Activated T-helper 17 cell treated with anti-CD3 and anti-CD28 coated beads, Interleukin-2, amount 50 U/mL, for 72 hours (primary cell): ENCODE measurements around the gene TMEM45A. TPM values are rescaled to one million over a fixed set of nuclear protein-coding genes. Genes with fewer than 3 reads are reported as not detected.
"Not testable (repeated sequence)": the region's sequence is repeated elsewhere in the genome, so short reads cannot be mapped to it uniquely, and the experiment has no call there.

Experiments used
- ATAC-seq: fragments of 150-1000 bp; cut with Tn5 transposase; replicated peaks from 2 replicates; pipeline ENCODE4 v1.10.0; 2021; ENCODE audit warnings: mild to moderate bottlenecking, moderate library complexity
- H3K27ac Mint-ChIP-seq: one replicate; pipeline ENCODE4 v1.8.0; 2022; ENCODE audit warnings: mixed read lengths
- H3K27me3 Mint-ChIP-seq: one replicate; pipeline ENCODE4 v1.8.0; 2022; ENCODE audit warnings: mixed read lengths
- H3K36me3 Mint-ChIP-seq: one replicate; pipeline ENCODE4 v1.8.0; 2022; ENCODE audit warnings: low read depth, mild to moderate bottlenecking, mixed read lengths
- H3K4me1 Mint-ChIP-seq: one replicate; pipeline ENCODE4 v1.8.0; 2022; ENCODE audit warnings: mixed read lengths
- H3K4me3 Mint-ChIP-seq: one replicate; pipeline ENCODE4 v1.8.0; 2022; ENCODE audit warnings: mild to moderate bottlenecking, mixed read lengths
- H3K9me3 Mint-ChIP-seq: one replicate; pipeline ENCODE4 v1.8.0; 2022; ENCODE audit warnings: mixed read lengths
- total RNA-seq, 2 donors: library from RNA; stranded (reverse); gene quantifications; one replicate each; pipeline ENCODE4 v1.2.3, GENCODE V29; 2022

Gene TMEM45A
- total RNA-seq, 2 donors from 2014 or later, result 2.4 to 26.0 TPM

GRCh38 chr3:100536093-100536492 lies 43.7 kb downstream of the TMEM45A start:
- no peaks in the 10 kb centered on the region for H3K4me1 Mint-ChIP-seq

GRCh38 chr3:100537646-100538338 lies 45.4 kb downstream of the TMEM45A start:
- Mint-ChIP-seq H3K27me3 (no peaks in the 10 kb centered on the region), H3K36me3 (no peaks in the 10 kb centered on the region), H3K27ac (peak overlapping the region; percentile 26), H3K4me1 (no peaks in the 10 kb centered on the region), H3K4me3 (no peak overlapping the region), H3K9me3 (no peaks in the 10 kb centered on the region)
- peak; percentile 93 for ATAC-seq

More at GRCh38 chr3:100536093-100536492, 43.7 kb downstream of the TMEM45A start:
- Mint-ChIP-seq H3K36me3 (no peaks in the 10 kb centered on the region), H3K9me3 (no peaks in the 10 kb centered on the region), H3K4me3 (no peak overlapping the region), H3K27ac (no peak overlapping the region), H3K27me3 (no peaks in the 10 kb centered on the region)
- ATAC-seq, result no peak

GRCh38 chr3:100538339-100538706 lies 45.9 kb downstream of the TMEM45A start:
- Mint-ChIP-seq H3K27ac (peak overlapping the region; percentile 26), H3K36me3 (no peaks in the 10 kb centered on the region), H3K4me3 (no peak overlapping the region), H3K9me3 (no peaks in the 10 kb centered on the region), H3K27me3 (no peaks in the 10 kb centered on the region), H3K4me1 (no peaks in the 10 kb centered on the region)
- no peak for ATAC-seq

GRCh38 chr3:100540791-100541334 lies 48.4 kb downstream of the TMEM45A start:
- Mint-ChIP-seq H3K27me3 (peaks cover 9% of the 10 kb centered on the region), H3K9me3 (no peaks in the 10 kb centered on the region), H3K36me3 (no peaks in the 10 kb centered on the region), H3K4me3 (no peak overlapping the region), H3K4me1 (no peaks in the 10 kb centered on the region), H3K27ac (no peak overlapping the region)
- ATAC-seq, result no peak

- ATAC-seq, result peak; percentile 61
- H3K36me3 Mint-ChIP-seq, H3K4me3 Mint-ChIP-seq, H3K9me3 Mint-ChIP-seq, H3K27ac Mint-ChIP-seq, H3K4me1 Mint-ChIP-seq: not testable (repeated sequence)
- H3K27me3 Mint-ChIP-seq, result peaks cover 14% of the 10 kb centered on the region
Observed at GRCh38 chr3:100541428-100541827, 49.0 kb downstream of the TMEM45A start.

GRCh38 chr3:100545371-100545770 lies 53.0 kb downstream of the TMEM45A start:
- Mint-ChIP-seq H3K9me3 (no peaks in the 10 kb centered on the region), H3K4me3 (no peak overlapping the region), H3K36me3 (no peaks in the 10 kb centered on the region), H3K27me3 (peaks cover 19% of the 10 kb centered on the region), H3K4me1 (no peaks in the 10 kb centered on the region), H3K27ac (no peak overlapping the region)
- ATAC-seq, result no peak

GRCh38 chr3:100546020-100546744 lies 53.8 kb downstream of the TMEM45A start:
- no peaks in the 10 kb centered on the region for H3K36me3 Mint-ChIP-seq
- no peak for ATAC-seq

GRCh38 chr3:100548053-100548452 lies 55.6 kb downstream of the TMEM45A start:
- Mint-ChIP-seq H3K9me3 (no peaks in the 10 kb centered on the region), H3K4me1 (no peaks in the 10 kb centered on the region), H3K36me3 (no peaks in the 10 kb centered on the region), H3K4me3 (no peak overlapping the region), H3K27ac (no peak overlapping the region), H3K27me3 (peaks cover 22% of the 10 kb centered on the region)
- ATAC-seq, result no peak

More at GRCh38 chr3:100546020-100546744, 53.8 kb downstream of the TMEM45A start:
- H3K9me3 Mint-ChIP-seq, result no peaks in the 10 kb centered on the region
- no peak overlapping the region for H3K4me3 Mint-ChIP-seq
- peaks cover 22% of the 10 kb centered on the region for H3K27me3 Mint-ChIP-seq
- H3K27ac Mint-ChIP-seq, result no peak overlapping the region
- H3K4me1 Mint-ChIP-seq, result no peaks in the 10 kb centered on the region

- ATAC-seq, result no peak
- Mint-ChIP-seq H3K4me1 (no peaks in the 10 kb centered on the region), H3K4me3 (no peak overlapping the region), H3K36me3 (no peaks in the 10 kb centered on the region), H3K9me3 (no peaks in the 10 kb centered on the region), H3K27me3 (peaks cover 3% of the 10 kb centered on the region), H3K27ac (no peak overlapping the region)
Observed at GRCh38 chr3:100553618-100554372, 61.4 kb downstream of the TMEM45A start.

GRCh38 chr3:100554373-100554676 lies 61.9 kb downstream of the TMEM45A start:
- Mint-ChIP-seq H3K27ac (no peak overlapping the region), H3K4me1 (no peaks in the 10 kb centered on the region), H3K9me3 (no peaks in the 10 kb centered on the region), H3K36me3 (no peaks in the 10 kb centered on the region), H3K27me3 (peaks cover 3% of the 10 kb centered on the region), H3K4me3 (no peak overlapping the region)
- no peak for ATAC-seq

- Mint-ChIP-seq H3K4me1 (peaks cover 4% of the 10 kb centered on the region), H3K4me3 (no peak overlapping the region), H3K27me3 (no peaks in the 10 kb centered on the region), H3K36me3 (no peaks in the 10 kb centered on the region), H3K27ac (no peak overlapping the region), H3K9me3 (no peaks in the 10 kb centered on the region)
- no peak for ATAC-seq
Observed at GRCh38 chr3:100556673-100557310, 64.4 kb downstream of the TMEM45A start.

- peaks cover 4% of the 10 kb centered on the region for H3K4me1 Mint-ChIP-seq
- H3K36me3 Mint-ChIP-seq, result no peaks in the 10 kb centered on the region
- ATAC-seq, result no peak
- no peaks in the 10 kb centered on the region for H3K9me3 Mint-ChIP-seq
- no peak overlapping the region for H3K4me3 Mint-ChIP-seq
- H3K27me3 Mint-ChIP-seq, result no peaks in the 10 kb centered on the region
- no peak overlapping the region for H3K27ac Mint-ChIP-seq
Observed at GRCh38 chr3:100558233-100558632, 65.8 kb downstream of the TMEM45A start.

- Mint-ChIP-seq H3K4me3 (no peak overlapping the region), H3K27ac (no peak overlapping the region), H3K9me3 (no peaks in the 10 kb centered on the region), H3K36me3 (no peaks in the 10 kb centered on the region), H3K4me1 (peaks cover 4% of the 10 kb centered on the region), H3K27me3 (no peaks in the 10 kb centered on the region)
- ATAC-seq, result no peak
Observed at GRCh38 chr3:100560426-100560825, 68.0 kb downstream of the TMEM45A start.

- Mint-ChIP-seq H3K36me3 (no peaks in the 10 kb centered on the region), H3K27ac (peak overlapping the region; percentile 25), H3K4me1 (peaks cover 4% of the 10 kb centered on the region), H3K27me3 (no peaks in the 10 kb centered on the region), H3K9me3 (no peaks in the 10 kb centered on the region), H3K4me3 (no peak overlapping the region)
- peak; percentile 44 for ATAC-seq
Observed at GRCh38 chr3:100561459-100562158, 69.2 kb downstream of the TMEM45A start.
